ENCODE results near the gene C17orf75. TPM values are rescaled to one million over a fixed set of nuclear protein-coding genes. Genes with fewer than 3 reads are reported as not detected.

C17orf75 gene
- total RNA-seq, 1 experiment from 2014 or later: 52.4 TPM

DNA sequence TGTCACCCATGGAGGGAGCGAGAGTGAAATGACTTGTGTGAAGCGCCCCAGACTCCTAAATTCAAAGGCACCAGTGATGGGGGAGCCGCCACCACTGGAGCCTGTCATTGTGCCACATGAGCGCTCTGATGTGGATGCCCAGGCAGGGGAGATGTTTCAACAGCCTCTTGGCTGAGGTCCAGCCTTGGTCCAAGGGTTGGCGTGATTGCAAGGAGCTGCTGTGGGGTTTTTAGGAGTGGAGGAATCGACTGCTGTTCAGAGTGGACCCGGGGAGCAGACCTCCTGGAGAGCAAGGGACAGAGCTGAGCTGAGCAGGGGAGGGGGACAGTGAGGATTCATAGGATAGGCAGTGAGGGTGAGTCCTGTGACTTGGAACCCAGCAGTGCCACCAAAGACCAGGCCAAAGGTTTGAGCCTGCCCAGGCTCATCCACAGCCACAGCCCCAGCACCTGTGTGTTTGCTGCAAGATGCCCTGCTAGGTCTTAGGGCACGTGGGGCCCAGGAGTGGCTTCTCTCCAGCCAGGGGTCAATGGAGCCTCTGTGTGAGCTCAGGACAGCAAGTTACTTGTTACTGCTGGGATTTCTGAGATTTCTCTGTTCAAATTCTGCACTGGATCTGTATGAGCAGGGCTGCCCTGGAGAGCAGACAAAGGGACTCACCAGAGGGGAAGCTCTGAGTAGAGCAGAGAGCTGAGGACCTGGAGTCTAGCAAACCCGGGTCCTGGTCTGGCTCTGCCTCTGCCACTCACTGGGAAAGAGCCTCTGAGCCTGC is 56.0 kb downstream of the C17orf75 start:
- Histone ChIP-seq H3K27me3 (ENCODE audit: control insufficient read depth, insufficient read depth, low read length) (no peaks in the 10 kb centered on the region), H3K4me3 (ENCODE audit: insufficient read depth, low read depth, low read length) (no peak overlapping the region), H3K36me3 (replicated peaks; ENCODE audit: control insufficient read depth, insufficient read depth, low read length) (no peaks in the 10 kb centered on the region)
- no peak for DNase-seq

DNA sequence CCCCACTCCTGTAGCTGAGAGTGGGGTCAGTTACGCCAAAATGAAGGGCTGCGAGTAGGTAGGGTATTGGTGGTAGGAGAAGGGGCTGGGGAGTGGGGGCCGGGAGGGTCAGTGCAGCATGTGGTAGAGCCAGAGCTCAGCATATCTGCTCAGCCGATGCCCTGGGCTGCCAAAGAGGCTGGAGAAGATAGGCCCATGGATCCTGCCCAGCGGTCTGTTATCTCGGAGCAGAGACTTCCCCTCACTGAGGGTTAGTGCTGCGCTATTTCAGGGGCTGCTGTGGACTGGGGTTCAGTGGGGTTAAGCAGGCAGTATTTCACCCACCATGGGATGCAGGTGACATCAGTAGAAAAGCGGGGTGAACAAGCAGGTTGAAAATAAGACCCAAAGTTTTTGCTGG is 56.7 kb downstream of the C17orf75 start:
- no peak for DNase-seq
- no peaks in the 10 kb centered on the region for H3K27me3 ChIP-seq (ENCODE audit: control insufficient read depth, insufficient read depth, low read length)

DNA sequence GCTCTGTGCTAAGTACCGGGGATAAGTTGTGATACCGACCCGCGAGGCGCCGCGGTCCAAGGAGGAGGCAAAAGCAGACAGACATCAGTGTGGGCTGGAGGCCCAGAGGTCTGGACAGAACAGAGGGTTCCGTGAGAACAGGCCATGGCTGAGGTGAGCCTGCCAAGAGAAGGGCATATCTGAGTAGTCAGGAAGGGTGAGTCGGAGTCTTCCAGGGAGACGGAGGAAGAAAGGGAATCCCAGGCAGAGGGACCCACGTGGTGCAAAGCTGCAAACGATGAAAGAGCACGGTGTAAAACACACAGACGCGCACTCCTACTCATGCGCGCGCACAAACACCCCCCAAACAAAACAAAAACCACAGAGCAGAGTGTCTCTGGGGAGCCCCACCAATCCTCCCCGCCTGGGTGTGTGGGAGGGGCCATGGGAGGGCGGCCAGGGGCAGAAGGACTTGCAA is 58.2 kb downstream of the C17orf75 start:
- no peak overlapping the region for H3K4me3 ChIP-seq (ENCODE audit: insufficient read depth, low read depth, low read length)
- no peaks in the 10 kb centered on the region; the same call in 1 of the 2 replicates for H3K27me3 ChIP-seq (ENCODE audit: control insufficient read depth, insufficient read depth, low read length)
- peak; percentile 48 for DNase-seq
- H3K36me3 ChIP-seq (replicated peaks; ENCODE audit: control insufficient read depth, insufficient read depth, low read length): no peaks in the 10 kb centered on the region

More for the DNA sequence above, 56.7 kb downstream of the C17orf75 start:
- no peaks in the 10 kb centered on the region for H3K36me3 ChIP-seq (replicated peaks; ENCODE audit: control insufficient read depth, insufficient read depth, low read length)
- H3K4me3 ChIP-seq (ENCODE audit: insufficient read depth, low read depth, low read length): no peak overlapping the region

DNA sequence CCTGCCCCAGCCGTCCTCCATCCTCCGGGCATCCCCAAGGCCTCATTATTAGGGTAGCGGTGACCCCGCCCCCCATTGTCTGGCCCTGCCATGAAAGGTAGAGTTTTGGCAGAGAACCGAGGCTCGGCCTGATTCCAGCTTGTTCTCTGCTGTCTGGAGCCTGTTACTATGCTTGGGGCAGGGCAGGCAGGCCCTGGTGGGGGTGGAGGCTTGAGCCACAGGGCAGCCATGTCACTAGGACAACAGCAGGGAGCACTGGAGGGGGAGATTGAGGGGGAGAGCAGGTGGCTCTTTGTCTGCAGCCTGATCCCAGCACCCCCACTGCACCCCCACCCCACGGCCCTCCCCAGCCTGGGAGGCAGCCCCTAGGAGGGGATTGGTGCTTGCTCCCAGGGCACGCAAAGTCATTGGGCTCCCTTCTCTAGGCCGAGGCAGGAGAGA is 60.9 kb downstream of the C17orf75 start:
- DNase-seq: peak; percentile 84
- H3K36me3 ChIP-seq (replicated peaks; ENCODE audit: control insufficient read depth, insufficient read depth, low read length): no peaks in the 10 kb centered on the region
- no peak overlapping the region for H3K4me3 ChIP-seq (ENCODE audit: insufficient read depth, low read depth, low read length)
- no peaks in the 10 kb centered on the region; the same call in 1 of the 2 replicates for H3K27me3 ChIP-seq (ENCODE audit: control insufficient read depth, insufficient read depth, low read length)

DNA sequence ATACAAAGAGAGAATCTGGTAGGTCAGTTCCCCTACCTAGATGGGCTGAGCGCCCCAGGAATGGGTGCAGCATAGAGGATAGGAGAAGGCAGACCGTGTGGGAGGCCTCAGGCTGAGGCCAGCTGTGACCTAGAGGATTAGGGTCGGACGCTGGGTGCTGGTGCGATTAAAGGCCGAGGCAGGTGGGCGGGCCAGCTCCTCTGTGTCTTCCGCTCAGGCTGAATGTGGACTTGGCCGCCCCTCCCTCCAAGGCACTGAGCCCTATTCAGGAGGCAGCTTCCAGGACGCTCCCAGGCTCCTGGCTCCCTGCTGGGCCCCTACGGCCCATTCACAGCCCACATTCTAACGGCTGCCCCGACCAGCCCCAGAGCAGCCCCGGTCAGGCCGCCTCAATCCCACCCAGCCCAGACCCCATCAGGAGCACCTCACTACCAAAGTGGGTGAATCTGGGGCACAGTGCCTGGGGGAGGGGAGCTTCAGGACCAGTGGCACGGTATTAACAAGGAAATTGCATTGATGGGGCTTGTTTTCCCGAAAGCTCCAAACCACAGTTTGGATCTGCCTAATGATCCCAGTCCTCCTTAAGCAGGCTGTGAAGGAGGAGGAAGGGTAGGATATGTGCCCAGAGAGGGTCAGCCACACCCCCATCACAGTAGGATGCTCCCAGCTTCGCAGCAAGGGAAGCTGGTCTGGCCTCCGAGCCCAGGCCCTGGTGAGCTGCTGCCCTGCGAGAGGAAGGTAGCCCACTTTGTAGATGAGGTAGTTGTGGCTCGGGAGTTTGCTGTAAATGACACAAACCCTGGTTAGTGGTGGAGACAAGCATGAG is 61.9 kb downstream of the C17orf75 start:
- DNase-seq: peak; percentile 91
- Histone ChIP-seq H3K36me3 (replicated peaks; ENCODE audit: control insufficient read depth, insufficient read depth, low read length) (no peaks in the 10 kb centered on the region), H3K27me3 (ENCODE audit: control insufficient read depth, insufficient read depth, low read length) (no peaks in the 10 kb centered on the region; the same call in 1 of the 2 replicates), H3K4me3 (ENCODE audit: insufficient read depth, low read depth, low read length) (no peak overlapping the region)

DNA sequence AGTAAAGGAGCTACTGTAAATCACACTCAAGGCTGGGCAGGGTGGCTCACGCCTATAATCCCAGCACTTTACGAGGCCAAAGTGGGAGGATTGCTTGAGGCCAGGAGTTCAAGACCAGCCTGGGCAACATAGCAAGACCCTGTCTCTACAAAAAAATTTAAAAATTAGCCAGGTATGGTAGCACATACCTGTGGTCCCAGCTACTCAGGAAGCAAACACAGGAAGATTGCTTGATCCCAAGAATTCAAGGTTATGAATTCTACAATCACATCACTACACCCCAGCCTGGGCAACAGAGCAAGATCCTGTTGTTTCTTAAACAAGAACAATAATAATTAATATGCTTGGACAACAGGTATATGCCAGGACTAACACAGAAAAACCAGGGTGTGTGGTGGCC is 63.2 kb downstream of the C17orf75 start:
- no peak for DNase-seq
- Histone ChIP-seq H3K36me3 (replicated peaks; ENCODE audit: control insufficient read depth, insufficient read depth, low read length) (no peaks in the 10 kb centered on the region), H3K27me3 (ENCODE audit: control insufficient read depth, insufficient read depth, low read length) (no peaks in the 10 kb centered on the region; the same call in 1 of the 2 replicates), H3K4me3 (ENCODE audit: insufficient read depth, low read depth, low read length) (no peak overlapping the region)

Other genes with a start within 250 kb of the C17orf75 start
- gene RHOT1, start 199.7 kb downstream of the C17orf75 start, total RNA-seq (2014; rRNA removed; shearing (Covaris generic)): 54.1 and 68.7 TPM in 2 replicates
- gene RHBDL3, start 76.3 kb downstream of the C17orf75 start, total RNA-seq (2014; rRNA removed; shearing (Covaris generic)): 5.8 and 8.5 TPM in 2 replicates
- gene ZNF207, start 8.0 kb upstream of the C17orf75 start, total RNA-seq (2014; rRNA removed; shearing (Covaris generic)): 132 and 135 TPM in 2 replicates
- gene PSMD11, start 102.3 kb upstream of the C17orf75 start, total RNA-seq (2014; rRNA removed; shearing (Covaris generic)): 101 and 121 TPM in 2 replicates
- 9.9 and 10.5 TPM in 2 replicates for gene CDK5R1, start 144.8 kb upstream of the C17orf75 start, total RNA-seq (2014; rRNA removed; shearing (Covaris generic))

Data from H7 (cell line).